ENCODE measurements around the gene LMAN2.

The LMAN2 gene, protein sequence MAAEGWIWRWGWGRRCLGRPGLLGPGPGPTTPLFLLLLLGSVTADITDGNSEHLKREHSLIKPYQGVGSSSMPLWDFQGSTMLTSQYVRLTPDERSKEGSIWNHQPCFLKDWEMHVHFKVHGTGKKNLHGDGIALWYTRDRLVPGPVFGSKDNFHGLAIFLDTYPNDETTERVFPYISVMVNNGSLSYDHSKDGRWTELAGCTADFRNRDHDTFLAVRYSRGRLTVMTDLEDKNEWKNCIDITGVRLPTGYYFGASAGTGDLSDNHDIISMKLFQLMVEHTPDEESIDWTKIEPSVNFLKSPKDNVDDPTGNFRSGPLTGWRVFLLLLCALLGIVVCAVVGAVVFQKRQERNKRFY

DNA sequence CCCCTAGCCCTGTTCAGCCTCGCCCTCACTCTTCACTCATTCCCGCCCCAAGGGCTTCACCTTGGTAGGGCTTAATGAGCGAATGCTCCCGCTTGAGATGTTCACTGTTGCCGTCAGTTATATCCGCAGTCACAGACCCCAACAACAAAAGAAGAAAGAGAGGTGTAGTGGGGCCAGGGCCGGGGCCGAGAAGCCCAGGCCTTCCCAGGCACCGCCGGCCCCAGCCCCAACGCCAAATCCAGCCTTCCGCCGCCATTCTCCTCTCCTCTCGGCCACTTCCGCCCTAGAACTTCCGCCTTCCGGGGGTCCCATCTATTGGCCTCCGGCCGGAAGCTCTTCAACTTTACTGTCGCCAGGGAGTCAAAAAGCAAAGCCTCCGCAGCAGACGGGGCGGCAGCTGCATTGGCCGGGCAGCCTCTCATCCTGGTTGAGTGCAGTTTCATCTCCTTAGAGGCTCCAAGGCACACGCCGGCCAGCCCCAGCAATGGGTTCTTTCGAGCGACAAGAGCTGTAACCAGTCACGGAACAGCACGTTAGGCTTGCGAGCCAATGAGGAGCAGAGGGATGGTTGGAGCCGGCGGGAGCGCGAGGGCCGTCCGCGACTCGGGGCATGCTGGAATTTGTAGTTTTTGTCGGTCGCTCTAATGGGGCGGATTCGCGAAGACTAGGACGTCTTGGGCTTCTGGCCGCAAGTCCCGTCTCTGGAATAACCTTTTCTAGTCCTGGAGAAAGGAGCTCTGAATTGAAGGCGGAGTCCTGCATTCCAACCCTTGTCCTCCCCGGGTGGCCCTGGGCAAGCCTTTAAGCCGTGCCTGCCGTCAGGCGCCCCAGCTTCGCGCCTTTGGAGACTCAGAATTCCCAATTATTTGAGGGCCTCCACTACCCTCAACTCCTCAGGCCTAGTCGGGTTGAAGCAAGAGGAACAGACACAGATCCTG is at the start of gene LMAN2:
Gene LMAN2 (minus strand): TSS at position 277 of the 938 bp plus-strand sequence. CDS start 21 bp downstream, at position 256.
- ChIA-PET CTCF (interaction anchor here (0.6 to 6.9 kb wide), 17 partner anchors 10 to 237 kb away, joined by 3 to 58 read pairs (median 6); no protein-coding TSS in a partner anchor), POLR2A (interaction anchor here (0.8 to 1.6 kb wide), 7 partner anchors 9 to 38 kb away, joined by 3 to 6 read pairs (median 3); no protein-coding TSS in a partner anchor)
- peak within 1 kb of the TSS; percentile 97 for H3K4me3 ChIP-seq (ENCODE audit: low read depth, low read length)
- DNase-seq (ENCODE audit: low read depth, low spot score) = peak; percentile 80
- TF ChIP-seq, protein P1, sequence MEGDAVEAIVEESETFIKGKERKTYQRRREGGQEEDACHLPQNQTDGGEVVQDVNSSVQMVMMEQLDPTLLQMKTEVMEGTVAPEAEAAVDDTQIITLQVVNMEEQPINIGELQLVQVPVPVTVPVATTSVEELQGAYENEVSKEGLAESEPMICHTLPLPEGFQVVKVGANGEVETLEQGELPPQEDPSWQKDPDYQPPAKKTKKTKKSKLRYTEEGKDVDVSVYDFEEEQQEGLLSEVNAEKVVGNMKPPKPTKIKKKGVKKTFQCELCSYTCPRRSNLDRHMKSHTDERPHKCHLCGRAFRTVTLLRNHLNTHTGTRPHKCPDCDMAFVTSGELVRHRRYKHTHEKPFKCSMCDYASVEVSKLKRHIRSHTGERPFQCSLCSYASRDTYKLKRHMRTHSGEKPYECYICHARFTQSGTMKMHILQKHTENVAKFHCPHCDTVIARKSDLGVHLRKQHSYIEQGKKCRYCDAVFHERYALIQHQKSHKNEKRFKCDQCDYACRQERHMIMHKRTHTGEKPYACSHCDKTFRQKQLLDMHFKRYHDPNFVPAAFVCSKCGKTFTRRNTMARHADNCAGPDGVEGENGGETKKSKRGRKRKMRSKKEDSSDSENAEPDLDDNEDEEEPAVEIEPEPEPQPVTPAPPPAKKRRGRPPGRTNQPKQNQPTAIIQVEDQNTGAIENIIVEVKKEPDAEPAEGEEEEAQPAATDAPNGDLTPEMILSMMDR (IDR thresholded peaks at IDR 0.05; ENCODE audit: insufficient read depth, low read length, missing control alignments) = no peak

DNA sequence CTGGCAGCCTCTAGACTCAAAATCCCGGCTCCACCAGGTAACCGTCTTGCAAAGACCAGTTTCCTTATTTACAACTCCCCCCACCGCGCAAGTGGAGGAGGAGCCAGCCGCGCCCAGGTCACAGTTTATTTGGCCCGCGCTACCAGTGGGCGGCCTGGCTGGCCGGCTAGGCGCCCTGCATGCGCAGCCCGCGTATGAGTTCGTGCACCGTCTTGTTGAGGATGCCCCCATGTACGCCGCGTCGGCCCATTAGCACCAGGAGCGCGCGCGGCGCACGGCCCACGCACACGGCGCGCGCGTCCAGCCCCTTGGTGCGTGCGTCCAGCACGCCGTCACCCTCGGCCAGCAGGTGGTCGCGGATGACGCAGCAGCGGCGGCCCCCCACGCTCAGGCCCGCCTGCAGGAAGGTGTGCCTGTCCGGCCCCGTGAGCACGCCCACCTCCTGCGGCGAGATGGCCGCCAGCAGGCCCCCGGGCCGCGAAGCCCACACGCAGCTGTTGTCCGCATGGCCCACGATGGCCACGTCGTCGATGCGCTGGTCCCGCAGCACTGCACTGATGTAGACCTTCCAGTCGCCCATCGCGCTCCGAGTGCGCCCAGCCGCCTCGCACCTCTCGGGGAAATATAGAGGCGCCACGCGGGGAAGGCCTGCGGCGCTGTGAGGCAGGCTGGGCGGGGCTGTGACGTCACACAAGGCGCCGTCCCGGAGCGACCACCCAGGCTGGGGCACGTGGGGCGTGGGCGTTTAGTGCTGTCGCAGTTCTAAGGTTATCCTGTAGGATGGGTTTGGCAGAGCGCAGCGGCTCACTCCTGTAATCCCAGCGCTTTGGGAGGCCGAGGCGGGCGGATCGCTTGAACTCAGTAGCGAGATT is 48.8 kb upstream of the LMAN2 start, which contains the start of gene PFN3:
Gene PFN3 (minus strand): TSS at position 665 of the 872 bp plus-strand sequence. CDS start 85 bp downstream, at position 580.
- DNase-seq (ENCODE audit: low read depth, low spot score) = no peak
- TF ChIP-seq, protein P1 (IDR thresholded peaks at IDR 0.05; ENCODE audit: insufficient read depth, low read length, missing control alignments) = no peak
- ChIA-PET CTCF (interaction anchor here (4.1 to 31.8 kb wide), 5 partner anchors 16 to 286 kb away, joined by 29 to 853 read pairs (median 94); partner anchors contain the start of genes PRR7 and SLC34A1), POLR2A (no interaction called here)
- no peak within 1 kb of the TSS for H3K4me3 ChIP-seq (ENCODE audit: low read depth, low read length)

DNA sequence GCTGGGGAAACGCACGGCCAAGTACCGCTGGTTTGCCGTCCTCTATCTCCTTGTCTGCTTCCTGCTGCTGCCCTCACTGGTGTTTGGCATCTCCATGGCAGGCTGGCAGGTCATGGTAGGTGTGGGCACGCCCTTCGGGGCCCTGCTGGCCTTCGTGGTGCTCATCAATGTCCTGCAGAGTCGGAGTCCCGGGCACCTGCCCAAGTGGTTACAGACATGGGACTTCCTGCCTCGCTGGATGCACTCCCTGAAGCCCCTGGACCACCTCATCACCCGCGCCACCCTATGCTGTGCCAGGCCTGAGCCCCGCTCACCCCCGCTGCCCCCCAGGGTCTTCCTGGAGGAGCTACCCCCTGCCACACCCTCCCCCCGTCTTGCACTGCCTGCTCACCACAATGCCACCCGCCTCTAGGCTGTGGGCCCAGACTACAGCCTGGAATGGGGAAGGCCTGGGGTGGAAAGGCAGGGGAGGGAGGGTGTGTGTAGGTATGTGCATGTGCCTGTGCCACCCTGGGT is 46.5 kb upstream of the LMAN2 start:
- TF ChIP-seq, protein P1 (IDR thresholded peaks at IDR 0.05; ENCODE audit: insufficient read depth, low read length, missing control alignments) = no peak
- no peak for DNase-seq (ENCODE audit: low read depth, low spot score)
- CTCF ChIA-PET = interaction anchor here (31.8 to 35.1 kb wide), 2 partner anchors 2 to 18 kb away, joined by 853 read pairs; partner anchors contain the start of genes F12, PFN3 and SLC34A1
- POLR2A ChIA-PET = no interaction called here
- H3K4me3 ChIP-seq (ENCODE audit: low read depth, low read length) = no peak overlapping the region

DNA sequence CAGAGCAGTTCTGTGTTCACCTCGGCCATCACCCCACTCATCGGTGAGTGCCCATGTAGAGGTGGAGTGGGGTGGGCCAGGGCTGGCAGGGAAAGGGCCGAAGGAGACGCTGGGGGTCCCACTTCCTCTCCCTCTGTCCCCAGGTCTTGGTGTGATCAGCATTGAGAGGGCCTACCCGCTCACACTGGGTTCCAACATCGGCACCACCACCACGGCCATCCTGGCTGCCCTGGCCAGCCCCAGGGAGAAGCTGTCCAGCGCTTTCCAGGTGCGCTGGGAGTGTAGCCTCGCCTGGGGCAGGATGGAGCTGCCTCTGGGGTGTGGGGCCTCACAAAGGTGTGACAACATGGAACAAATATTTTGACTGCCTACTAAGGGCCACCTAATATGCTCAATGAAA is 45.3 kb upstream of the LMAN2 start:
- POLR2A ChIA-PET = no interaction called here
- DNase-seq (ENCODE audit: low read depth, low spot score) = no peak
- CTCF ChIA-PET = interaction anchor here (31.8 to 35.1 kb wide), 2 partner anchors 1 to 17 kb away, joined by 853 read pairs; partner anchors contain the start of genes F12, PFN3 and SLC34A1
- TF ChIP-seq, protein P1 (IDR thresholded peaks at IDR 0.05; ENCODE audit: insufficient read depth, low read length, missing control alignments) = no peak
- no peak overlapping the region for H3K4me3 ChIP-seq (ENCODE audit: low read depth, low read length)

DNA sequence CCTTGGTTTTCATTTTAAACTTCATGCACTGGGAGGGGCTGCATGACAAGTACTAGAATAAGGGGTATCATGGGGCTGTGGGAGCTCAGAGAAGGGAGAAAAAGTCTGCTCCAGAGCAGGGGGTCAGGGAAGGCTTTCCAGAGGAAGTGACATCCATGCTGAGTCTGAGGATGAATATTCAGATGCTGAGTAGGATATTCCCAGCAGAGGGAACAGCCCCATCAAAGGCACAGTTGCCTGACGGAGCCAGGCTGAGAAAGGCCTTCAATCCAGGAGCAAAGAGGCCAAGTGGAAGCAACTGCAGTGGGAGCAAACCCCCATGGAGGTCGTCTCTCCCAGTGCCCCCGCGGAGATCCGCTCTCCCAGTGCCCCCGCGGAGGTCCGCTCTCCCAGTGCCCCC is 44.6 kb upstream of the LMAN2 start:
- TF ChIP-seq, protein P1 (IDR thresholded peaks at IDR 0.05; ENCODE audit: insufficient read depth, low read length, missing control alignments) = no peak
- CTCF ChIA-PET = interaction anchor here (9.4 to 35.1 kb wide), 3 partner anchors 0 to 51 kb away, joined by 412 to 853 read pairs (median 853); partner anchors contain the start of genes F12, PFN3, PRR7 and SLC34A1
- H3K4me3 ChIP-seq (ENCODE audit: low read depth, low read length) = no peak overlapping the region
- DNase-seq (ENCODE audit: low read depth, low spot score) = no peak
- POLR2A ChIA-PET = no interaction called here

Measured in AG04449 (cell line).